ENCODE data around the gene SLC4A11.

SLC4A11 gene

GRCh38 chr20:3239026-3239866 is at the start of gene SLC4A11:
Gene SLC4A11 (minus strand): TSS chr20:3239190. CDS start chr20:3239137, 53 bp downstream.
- DNase-seq = no peak

GRCh38 chr20:3283222-3283820 is 44.3 kb upstream of the SLC4A11 start:
- no peak for DNase-seq

- DNase-seq = no peak
These were observed 43.6 kb upstream of the SLC4A11 start for GRCh38 chr20:3282271-3283221.

- DNase-seq = no peak
These were observed 42.4 kb upstream of the SLC4A11 start for GRCh38 chr20:3281437-3281836.

- no peak for DNase-seq
These were observed 40.8 kb upstream of the SLC4A11 start for GRCh38 chr20:3279761-3280160.

- DNase-seq = no peak
These were observed 38.9 kb upstream of the SLC4A11 start for GRCh38 chr20:3277686-3278465.

- DNase-seq = no peak
These were observed 37.7 kb upstream of the SLC4A11 start for GRCh38 chr20:3276680-3277015.

- DNase-seq = peak; percentile 5 to 60
These were observed 37.1 kb upstream of the SLC4A11 start for GRCh38 chr20:3275966-3276679.

- no peak for DNase-seq
These were observed 36.3 kb upstream of the SLC4A11 start for GRCh38 chr20:3275064-3275935.

GRCh38 chr20:3273371-3273770 is 34.4 kb upstream of the SLC4A11 start:
- DNase-seq = no peak

- DNase-seq = no peak
These were observed 31.1 kb upstream of the SLC4A11 start for GRCh38 chr20:3270051-3270450.

- no peak for DNase-seq
These were observed 23.6 kb upstream of the SLC4A11 start for GRCh38 chr20:3262566-3262965.

- no peak for DNase-seq
These were observed 19.4 kb upstream of the SLC4A11 start for GRCh38 chr20:3258429-3258828.

- DNase-seq = no peak
These were observed 16.7 kb upstream of the SLC4A11 start for GRCh38 chr20:3255728-3256127.

GRCh38 chr20:3251806-3252205 is 12.8 kb upstream of the SLC4A11 start:
- no peak for DNase-seq

- DNase-seq = no peak
These were observed 11.1 kb upstream of the SLC4A11 start for GRCh38 chr20:3250091-3250504.

- DNase-seq = no peak
These were observed 10.0 kb upstream of the SLC4A11 start for GRCh38 chr20:3248993-3249347.

- no peak for DNase-seq
These were observed 9.4 kb upstream of the SLC4A11 start for GRCh38 chr20:3248167-3248992.

- no peak for DNase-seq
These were observed 8.6 kb upstream of the SLC4A11 start for GRCh38 chr20:3247638-3248037.

GRCh38 chr20:3246682-3247081 is 7.7 kb upstream of the SLC4A11 start:
- DNase-seq = no peak

All from NCI-H446 (cell line).